HAP-1 (cell line): ENCODE measurements around the gene FAM110A.
"Not testable (repeated sequence)": the region's sequence is repeated elsewhere in the genome, so short reads cannot be mapped to it uniquely, and the experiment has no call there.

ENCODE experiments used
- DNase-seq, 2 experiments: peaks; one replicate each; pipeline ENCODE4 v3.0.0-alpha.2; 2016 to 2020; ENCODE audit warnings: low spot score in 2 of 2
- H3K27me3 ChIP-seq: fragments of 250-450 bp; sonication (Bioruptor Pico); 2 replicates; pipeline ENCODE4 v1.5.1; 2020; ENCODE audit warnings: low read depth, mild to moderate bottlenecking, moderate library complexity
- H3K36me3 ChIP-seq: fragments of 250-450 bp; sonication (Bioruptor Pico); replicated peaks from 2 replicates; pipeline ENCODE4 v1.5.1; 2020; ENCODE audit warnings: mild to moderate bottlenecking
- H3K4me1 ChIP-seq: fragments of 250-450 bp; sonication (Bioruptor Pico); 2 replicates; pipeline ENCODE4 v1.5.1; 2020; ENCODE audit warnings: mild to moderate bottlenecking
- H3K4me3 ChIP-seq: fragments of 250-450 bp; sonication (Bioruptor Pico); 2 replicates; pipeline ENCODE4 v1.5.1; 2020; ENCODE audit warnings: mild to moderate bottlenecking, moderate library complexity
- H3K9me3 ChIP-seq: fragments of 250-450 bp; sonication (Bioruptor Pico); 2 replicates; pipeline ENCODE4 v1.5.1; 2020; ENCODE audit warnings: mild to moderate bottlenecking, moderate library complexity
- in situ Hi-C: fragments of 300-500 bp; cut with MboI; formaldehyde crosslinking; loops from 3 replicates; pipeline ENCODE4 v1.14.3; 2020; ENCODE audit warnings: low sequenced_read_pairs, inconsistent platforms, mixed read lengths

The FAM110A gene

GRCh38 chr20:841568-842546 is 8.3 kb downstream of the FAM110A start:
- Histone ChIP-seq H3K36me3 (no peaks in the 10 kb centered on the region), H3K4me1 (no peaks in the 10 kb centered on the region; the same call in 1 of the 2 replicates), H3K27me3 (no peaks in the 10 kb centered on the region), H3K4me3 (no peak overlapping the region), H3K9me3 (no peaks in the 10 kb centered on the region)
- DNase-seq = no peak
- in situ Hi-C loops = no loop called here

- Histone ChIP-seq H3K9me3 (no peaks in the 10 kb centered on the region), H3K4me1 (no peaks in the 10 kb centered on the region; the same call in 1 of the 2 replicates), H3K27me3 (no peaks in the 10 kb centered on the region), H3K36me3 (no peaks in the 10 kb centered on the region), H3K4me3 (no peak overlapping the region)
- DNase-seq = no peak
- in situ Hi-C loops = no loop called here
These were observed 9.0 kb downstream of the FAM110A start for GRCh38 chr20:842547-842940.

DNA sequence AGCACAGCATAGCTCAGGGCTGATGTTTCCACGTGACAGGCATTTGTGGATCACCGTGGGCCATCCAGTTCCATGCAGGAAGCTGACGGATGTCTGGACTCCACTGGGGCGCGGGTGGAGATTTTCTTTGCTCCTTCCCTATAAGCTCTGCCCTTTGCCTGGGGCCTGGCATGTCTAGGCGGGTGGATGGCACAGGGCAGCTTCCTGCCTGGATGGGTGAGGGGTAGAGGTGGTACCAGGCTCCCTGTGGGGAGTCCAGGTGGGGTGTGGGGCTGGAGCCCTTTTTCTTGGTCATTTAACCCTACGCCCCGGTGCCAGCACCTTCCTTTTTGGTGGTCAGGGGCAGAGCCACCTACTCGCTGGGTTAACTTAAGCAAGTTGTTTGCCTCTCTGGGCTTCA is 10.4 kb downstream of the FAM110A start:
- Histone ChIP-seq H3K9me3 (no peaks in the 10 kb centered on the region), H3K4me3 (no peak overlapping the region), H3K36me3 (no peaks in the 10 kb centered on the region), H3K27me3 (no peaks in the 10 kb centered on the region), H3K4me1 (no peaks in the 10 kb centered on the region; the same call in 1 of the 2 replicates)
- no peak for DNase-seq
- in situ Hi-C loops = no loop called here

DNA sequence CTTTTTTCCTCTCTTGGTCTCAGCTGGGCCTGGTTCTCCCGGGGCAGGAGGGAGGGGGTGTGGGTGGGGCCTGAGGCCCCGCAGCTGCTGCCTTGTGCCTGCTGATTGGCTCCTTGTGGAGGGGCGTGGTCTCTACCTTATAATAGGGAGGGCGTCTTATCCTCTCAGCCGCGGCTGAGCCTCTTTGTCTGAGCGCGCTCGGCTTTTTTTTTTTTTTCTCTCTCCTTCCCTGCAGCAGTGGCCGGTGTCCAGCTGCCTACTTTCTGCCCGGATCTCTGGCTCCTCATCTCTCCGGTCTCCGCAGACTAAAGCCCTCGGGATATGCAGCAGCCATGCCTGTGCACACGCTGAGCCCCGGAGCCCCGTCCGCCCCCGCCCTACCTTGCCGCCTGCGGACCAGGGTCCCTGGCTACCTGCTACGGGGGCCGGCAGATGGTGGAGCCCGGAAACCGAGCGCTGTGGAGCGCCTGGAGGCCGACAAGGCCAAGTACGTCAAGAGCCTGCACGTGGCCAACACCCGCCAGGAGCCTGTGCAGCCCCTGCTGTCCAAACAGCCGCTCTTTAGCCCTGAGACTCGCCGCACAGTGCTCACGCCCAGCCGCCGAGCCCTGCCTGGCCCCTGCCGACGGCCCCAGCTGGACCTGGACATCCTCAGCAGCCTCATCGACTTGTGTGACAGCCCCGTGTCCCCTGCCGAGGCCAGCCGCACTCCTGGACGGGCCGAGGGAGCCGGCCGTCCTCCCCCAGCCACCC is 11.1 kb downstream of the FAM110A start:
- no peaks in the 10 kb centered on the region; the same call in 1 of the 2 replicates for H3K4me1 ChIP-seq
- DNase-seq = peak; percentile 91 to 96
- in situ Hi-C loops = no loop called here
- no peaks in the 10 kb centered on the region for H3K9me3 ChIP-seq
- H3K36me3 ChIP-seq = no peaks in the 10 kb centered on the region
- no peaks in the 10 kb centered on the region for H3K27me3 ChIP-seq
- H3K4me3 ChIP-seq = peak overlapping the region; percentile 25

DNA sequence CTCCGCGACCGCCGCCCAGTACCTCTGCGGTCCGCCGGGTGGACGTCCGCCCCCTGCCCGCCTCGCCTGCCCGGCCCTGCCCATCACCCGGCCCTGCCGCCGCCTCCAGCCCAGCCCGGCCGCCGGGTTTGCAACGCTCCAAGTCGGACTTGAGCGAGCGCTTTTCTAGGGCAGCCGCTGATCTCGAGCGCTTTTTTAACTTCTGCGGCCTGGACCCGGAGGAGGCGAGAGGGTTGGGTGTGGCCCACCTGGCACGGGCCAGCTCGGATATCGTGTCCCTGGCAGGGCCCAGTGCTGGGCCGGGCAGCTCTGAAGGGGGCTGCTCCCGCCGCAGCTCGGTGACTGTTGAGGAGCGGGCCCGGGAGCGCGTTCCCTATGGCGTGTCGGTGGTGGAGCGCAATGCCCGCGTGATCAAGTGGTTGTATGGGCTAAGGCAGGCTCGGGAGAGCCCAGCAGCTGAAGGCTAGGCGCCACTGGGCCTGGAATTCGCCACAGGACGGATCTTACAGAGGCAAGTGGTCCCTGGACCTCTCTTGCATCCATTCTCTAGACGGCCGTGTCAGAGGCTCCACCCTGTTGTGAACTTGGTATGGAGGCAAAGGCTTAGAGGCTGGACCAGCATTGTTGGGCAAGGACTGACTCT is 11.8 kb downstream of the FAM110A start:
- in situ Hi-C loops = no loop called here
- Histone ChIP-seq H3K36me3 (no peaks in the 10 kb centered on the region), H3K4me1 (no peaks in the 10 kb centered on the region; the same call in 1 of the 2 replicates), H3K27me3 (no peaks in the 10 kb centered on the region), H3K4me3 (no peak overlapping the region), H3K9me3 (no peaks in the 10 kb centered on the region)
- DNase-seq = no peak

GRCh38 chr20:845941-846893 is 12.7 kb downstream of the FAM110A start:
- DNase-seq = no peak
- H3K36me3 ChIP-seq = no peaks in the 10 kb centered on the region
- in situ Hi-C loops = no loop called here
- no peaks in the 10 kb centered on the region for H3K9me3 ChIP-seq
- no peak overlapping the region for H3K4me3 ChIP-seq
- H3K27me3 ChIP-seq = no peaks in the 10 kb centered on the region
- no peaks in the 10 kb centered on the region; the same call in 1 of the 2 replicates for H3K4me1 ChIP-seq

- DNase-seq = no peak
- H3K27me3 ChIP-seq = no peaks in the 10 kb centered on the region
- no peaks in the 10 kb centered on the region for H3K36me3 ChIP-seq
- H3K4me1 ChIP-seq = no peaks in the 10 kb centered on the region; the same call in 1 of the 2 replicates
- no peak overlapping the region for H3K4me3 ChIP-seq
- in situ Hi-C loops = no loop called here
- no peaks in the 10 kb centered on the region for H3K9me3 ChIP-seq
These were observed 13.4 kb downstream of the FAM110A start for GRCh38 chr20:846894-847278.

GRCh38 chr20:848193-848592 is 14.7 kb downstream of the FAM110A start:
- no peak for DNase-seq
- Histone ChIP-seq H3K36me3 (no peaks in the 10 kb centered on the region), H3K27me3 (no peaks in the 10 kb centered on the region), H3K4me1 (no peaks in the 10 kb centered on the region; the same call in 1 of the 2 replicates), H3K4me3 (no peak overlapping the region), H3K9me3 (no peaks in the 10 kb centered on the region)
- in situ Hi-C loops = no loop called here

- H3K4me1 ChIP-seq, H3K9me3 ChIP-seq, H3K36me3 ChIP-seq, H3K4me3 ChIP-seq, DNase-seq, in situ Hi-C loops, H3K27me3 ChIP-seq: not testable (repeated sequence)
These were observed 15.2 kb downstream of the FAM110A start for GRCh38 chr20:848731-849130.

DNA sequence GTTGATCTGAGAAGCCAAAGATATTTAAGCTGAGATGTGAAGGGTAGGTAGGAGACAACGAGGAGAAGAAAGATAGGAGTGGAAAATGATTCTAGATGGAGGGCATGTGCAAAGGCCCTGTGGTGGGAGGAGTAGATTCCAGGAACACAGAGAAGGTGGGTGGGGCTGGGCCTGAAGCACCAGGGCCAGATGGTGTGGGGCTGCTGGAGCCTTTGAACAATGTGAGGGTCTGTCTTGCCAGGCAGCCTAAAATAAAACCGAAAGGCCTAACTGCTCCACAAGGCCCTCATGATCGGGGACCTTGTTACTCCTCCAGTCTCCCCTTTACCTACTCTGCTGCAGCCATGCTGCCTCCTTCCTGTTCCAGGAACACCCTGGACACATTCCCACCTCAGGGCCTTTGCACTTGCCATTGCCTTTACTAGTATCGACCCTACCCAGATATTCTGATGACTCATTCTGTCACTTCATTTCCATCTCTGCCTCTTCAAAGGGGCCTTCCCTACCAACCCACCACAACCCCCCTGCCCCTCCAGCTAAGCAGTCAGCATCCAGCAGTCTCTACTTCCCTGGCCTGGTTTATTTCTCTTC is 20.0 kb downstream of the FAM110A start:
- Histone ChIP-seq H3K4me1 (no peaks in the 10 kb centered on the region), H3K36me3 (no peaks in the 10 kb centered on the region), H3K9me3 (no peaks in the 10 kb centered on the region), H3K27me3 (no peaks in the 10 kb centered on the region), H3K4me3 (no peak overlapping the region)
- in situ Hi-C loops = no loop called here
- DNase-seq = no peak

DNA sequence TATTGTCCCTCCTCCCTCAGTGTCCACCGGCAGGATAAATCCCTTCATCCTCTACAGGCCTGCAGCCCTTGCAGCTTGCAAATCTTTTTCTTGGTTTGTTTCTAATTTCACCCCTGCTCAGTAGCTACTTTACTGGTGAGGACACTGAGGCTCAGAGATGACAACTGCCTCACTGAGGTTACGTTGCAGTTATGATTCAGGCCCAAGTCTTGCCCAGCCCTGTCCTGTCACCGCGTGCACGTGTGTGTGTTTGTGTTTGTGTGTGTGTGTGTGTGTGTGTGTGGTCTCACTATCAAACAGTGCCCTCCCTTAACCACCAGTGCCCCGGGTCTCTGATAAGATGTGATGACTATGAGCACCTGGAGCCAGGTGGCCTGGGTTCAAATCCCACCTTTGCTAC is 21.1 kb downstream of the FAM110A start:
- Histone ChIP-seq H3K27me3 (no peaks in the 10 kb centered on the region), H3K4me3 (no peak overlapping the region), H3K4me1 (no peaks in the 10 kb centered on the region), H3K36me3 (no peaks in the 10 kb centered on the region), H3K9me3 (no peaks in the 10 kb centered on the region)
- in situ Hi-C loops = no loop called here
- DNase-seq = no peak

- DNase-seq = no peak
- no peaks in the 10 kb centered on the region for H3K27me3 ChIP-seq
- no peaks in the 10 kb centered on the region for H3K36me3 ChIP-seq
- H3K4me1 ChIP-seq = no peaks in the 10 kb centered on the region
- in situ Hi-C loops = no loop called here
- no peak overlapping the region for H3K4me3 ChIP-seq
- no peaks in the 10 kb centered on the region for H3K9me3 ChIP-seq
These were observed 22.2 kb downstream of the FAM110A start for GRCh38 chr20:855466-856360.
